C4-2B (cell line): ENCODE results near the gene PDSS1.

Experiments used
- H3K27ac ChIP-seq: fragments of 450-650 bp; 2 replicates; pipeline ENCODE4 v1.5.1; 2017
- CTCF ChIP-seq: fragments of 450-650 bp; conservative IDR thresholded peaks from 2 replicates; pipeline ENCODE4 v1.5.1; 2017; ENCODE audit warnings: mild to moderate bottlenecking
- ZFX ChIP-seq: fragments of 450-650 bp; IDR thresholded peaks from 2 replicates; pipeline ENCODE4 v1.6.1; 2017

PDSS1 gene

GRCh38 chr10:26773633-26774032, 76.1 kb downstream of the PDSS1 start:
- no peak overlapping the region for H3K27ac ChIP-seq
- TF ChIP-seq CTCF, result no peak
- no peak for TF ChIP-seq ZFX

- H3K27ac ChIP-seq, result no peak overlapping the region
- TF ChIP-seq CTCF, result no peak
- TF ChIP-seq ZFX, result no peak
These were observed 78.8 kb downstream of the PDSS1 start for GRCh38 chr10:26776258-26776657.

- no peak for TF ChIP-seq ZFX
- no peak for TF ChIP-seq CTCF
- no peak overlapping the region for H3K27ac ChIP-seq
These were observed 80.2 kb downstream of the PDSS1 start for GRCh38 chr10:26777686-26778085.

- H3K27ac ChIP-seq, result no peak overlapping the region; the same call in 1 of the 2 replicates
- TF ChIP-seq ZFX (no peak), CTCF (no peak)
These were observed 81.8 kb downstream of the PDSS1 start for GRCh38 chr10:26779176-26779860.

- no peak for TF ChIP-seq ZFX
- TF ChIP-seq CTCF, result no peak
- H3K27ac ChIP-seq, result no peak overlapping the region; the same call in 1 of the 2 replicates
These were observed 82.7 kb downstream of the PDSS1 start for GRCh38 chr10:26780106-26780792.

GRCh38 chr10:26780793-26781601, 83.5 kb downstream of the PDSS1 start:
- H3K27ac ChIP-seq, result no peak overlapping the region

More at GRCh38 chr10:26780793-26781601, 83.5 kb downstream of the PDSS1 start:
- TF ChIP-seq ZFX (no peak), CTCF (no peak)
